Measurements from ENCODE around the gene GABRB1.

The GABRB1 gene

GRCh38 chr4:47217291-47217690 is 185.9 kb downstream of the GABRB1 start:
- Histone ChIP-seq H3K27ac (ENCODE audit: insufficient read depth in 1 of 2, low read depth in 1 of 2, low read length in 2 of 2, poor library complexity in 1 of 2, severe bottlenecking in 2 of 2) (no peak overlapping the region), H3K9me3 (ENCODE audit: control extremely low read depth in 1 of 5, control insufficient read depth in 4 of 5, insufficient read depth in 2 of 5, low read depth in 1 of 5, low read length in 4 of 5) (no peaks in the 10 kb centered on the region), H3K4me3 (ENCODE audit: control insufficient read depth in 1 of 7, extremely low read depth in 1 of 7, insufficient read depth in 4 of 7, low read depth in 2 of 7, low read length in 6 of 7) (no peak overlapping the region), H3K27me3 (replicated peaks in 2 of 5; ENCODE audit: control insufficient read depth in 4 of 5, insufficient read depth in 5 of 5, low read length in 4 of 5) (no peaks in the 10 kb centered on the region), H3K36me3 (ENCODE audit: control insufficient read depth in 4 of 4, insufficient read depth in 4 of 4, low read length in 3 of 4) (no peaks in the 10 kb centered on the region), H3K4me1 (ENCODE audit: control extremely low read depth in 1 of 4, control insufficient read depth in 4 of 4, insufficient read depth in 4 of 4, low read length in 3 of 4) (no peaks in the 10 kb centered on the region)
- ChIA-PET POLR2A (no interaction called here), CTCF (no interaction called here)
- WGBS (ENCODE audit: insufficient coverage) = no CpG with 5 or more reads among the region's 1 CpG
- no peak for DNase-seq

GRCh38 chr4:47217884-47218283 is 186.5 kb downstream of the GABRB1 start:
- Histone ChIP-seq H3K27me3 (replicated peaks in 2 of 5; ENCODE audit: control insufficient read depth in 4 of 5, insufficient read depth in 5 of 5, low read length in 4 of 5) (no peaks in the 10 kb centered on the region), H3K4me3 (ENCODE audit: control insufficient read depth in 1 of 7, extremely low read depth in 1 of 7, insufficient read depth in 4 of 7, low read depth in 2 of 7, low read length in 6 of 7) (no peak overlapping the region), H3K36me3 (ENCODE audit: control insufficient read depth in 4 of 4, insufficient read depth in 4 of 4, low read length in 3 of 4) (no peaks in the 10 kb centered on the region), H3K4me1 (ENCODE audit: control extremely low read depth in 1 of 4, control insufficient read depth in 4 of 4, insufficient read depth in 4 of 4, low read length in 3 of 4) (no peaks in the 10 kb centered on the region), H3K9me3 (ENCODE audit: control extremely low read depth in 1 of 5, control insufficient read depth in 4 of 5, insufficient read depth in 2 of 5, low read depth in 1 of 5, low read length in 4 of 5) (no peaks in the 10 kb centered on the region), H3K27ac (ENCODE audit: insufficient read depth in 1 of 2, low read depth in 1 of 2, low read length in 2 of 2, poor library complexity in 1 of 2, severe bottlenecking in 2 of 2) (no peak overlapping the region)
- no CpG with 5 or more reads among the region's 1 CpG for WGBS (ENCODE audit: insufficient coverage)
- DNase-seq = no peak
- POLR2A ChIA-PET = no interaction called here
- CTCF ChIA-PET = no interaction called here

GRCh38 chr4:47218631-47219030 is 187.3 kb downstream of the GABRB1 start:
- H3K4me1 ChIP-seq (ENCODE audit: control extremely low read depth in 1 of 4, control insufficient read depth in 4 of 4, insufficient read depth in 4 of 4, low read length in 3 of 4) = no peaks in the 10 kb centered on the region
- no peaks in the 10 kb centered on the region for H3K9me3 ChIP-seq (ENCODE audit: control extremely low read depth in 1 of 5, control insufficient read depth in 4 of 5, insufficient read depth in 2 of 5, low read depth in 1 of 5, low read length in 4 of 5)
- no peak overlapping the region for H3K27ac ChIP-seq (ENCODE audit: insufficient read depth in 1 of 2, low read depth in 1 of 2, low read length in 2 of 2, poor library complexity in 1 of 2, severe bottlenecking in 2 of 2)
- WGBS (ENCODE audit: insufficient coverage) = no CpG with 5 or more reads among the region's 1 CpG
- no peak for DNase-seq
- POLR2A ChIA-PET = no interaction called here
- H3K4me3 ChIP-seq (ENCODE audit: control insufficient read depth in 1 of 7, extremely low read depth in 1 of 7, insufficient read depth in 4 of 7, low read depth in 2 of 7, low read length in 6 of 7) = no peak overlapping the region
- H3K36me3 ChIP-seq (ENCODE audit: control insufficient read depth in 4 of 4, insufficient read depth in 4 of 4, low read length in 3 of 4) = no peaks in the 10 kb centered on the region
- H3K27me3 ChIP-seq (replicated peaks in 2 of 5; ENCODE audit: control insufficient read depth in 4 of 5, insufficient read depth in 5 of 5, low read length in 4 of 5) = no peaks in the 10 kb centered on the region
- CTCF ChIA-PET = no interaction called here

GRCh38 chr4:47219586-47219985 is 188.2 kb downstream of the GABRB1 start:
- 75% methylated on average over 2 of the region's 2 CpGs for WGBS (ENCODE audit: insufficient coverage)
- no peak for DNase-seq
- H3K27me3 ChIP-seq (replicated peaks in 2 of 5; ENCODE audit: control insufficient read depth in 4 of 5, insufficient read depth in 5 of 5, low read length in 4 of 5) = no peaks in the 10 kb centered on the region
- ChIA-PET POLR2A (no interaction called here), CTCF (no interaction called here)
- H3K4me3 ChIP-seq (ENCODE audit: control insufficient read depth in 1 of 7, extremely low read depth in 1 of 7, insufficient read depth in 4 of 7, low read depth in 2 of 7, low read length in 6 of 7) = no peak overlapping the region
- no peaks in the 10 kb centered on the region for H3K36me3 ChIP-seq (ENCODE audit: control insufficient read depth in 4 of 4, insufficient read depth in 4 of 4, low read length in 3 of 4)
- H3K27ac ChIP-seq (ENCODE audit: insufficient read depth in 1 of 2, low read depth in 1 of 2, low read length in 2 of 2, poor library complexity in 1 of 2, severe bottlenecking in 2 of 2) = no peak overlapping the region
- no peaks in the 10 kb centered on the region for H3K9me3 ChIP-seq (ENCODE audit: control extremely low read depth in 1 of 5, control insufficient read depth in 4 of 5, insufficient read depth in 2 of 5, low read depth in 1 of 5, low read length in 4 of 5)
- H3K4me1 ChIP-seq (ENCODE audit: control extremely low read depth in 1 of 4, control insufficient read depth in 4 of 4, insufficient read depth in 4 of 4, low read length in 3 of 4) = no peaks in the 10 kb centered on the region

GRCh38 chr4:47221721-47222120 is 190.4 kb downstream of the GABRB1 start:
- DNase-seq = no peak
- Histone ChIP-seq H3K4me3 (ENCODE audit: control insufficient read depth in 1 of 7, extremely low read depth in 1 of 7, insufficient read depth in 4 of 7, low read depth in 2 of 7, low read length in 6 of 7) (no peak overlapping the region), H3K27me3 (replicated peaks in 2 of 5; ENCODE audit: control insufficient read depth in 4 of 5, insufficient read depth in 5 of 5, low read length in 4 of 5) (no peaks in the 10 kb centered on the region), H3K27ac (ENCODE audit: insufficient read depth in 1 of 2, low read depth in 1 of 2, low read length in 2 of 2, poor library complexity in 1 of 2, severe bottlenecking in 2 of 2) (no peak overlapping the region), H3K36me3 (ENCODE audit: control insufficient read depth in 4 of 4, insufficient read depth in 4 of 4, low read length in 3 of 4) (no peaks in the 10 kb centered on the region), H3K4me1 (ENCODE audit: control extremely low read depth in 1 of 4, control insufficient read depth in 4 of 4, insufficient read depth in 4 of 4, low read length in 3 of 4) (no peaks in the 10 kb centered on the region), H3K9me3 (ENCODE audit: control extremely low read depth in 1 of 5, control insufficient read depth in 4 of 5, insufficient read depth in 2 of 5, low read depth in 1 of 5, low read length in 4 of 5) (no peaks in the 10 kb centered on the region)
- WGBS (ENCODE audit: insufficient coverage) = no CpG with 5 or more reads among the region's 2 CpGs
- POLR2A ChIA-PET = no interaction called here
- CTCF ChIA-PET = no interaction called here

GRCh38 chr4:47222276-47222675 is 190.9 kb downstream of the GABRB1 start:
- Histone ChIP-seq H3K4me3 (ENCODE audit: control insufficient read depth in 1 of 7, extremely low read depth in 1 of 7, insufficient read depth in 4 of 7, low read depth in 2 of 7, low read length in 6 of 7) (no peak overlapping the region), H3K27ac (ENCODE audit: insufficient read depth in 1 of 2, low read depth in 1 of 2, low read length in 2 of 2, poor library complexity in 1 of 2, severe bottlenecking in 2 of 2) (no peak overlapping the region), H3K9me3 (ENCODE audit: control extremely low read depth in 1 of 5, control insufficient read depth in 4 of 5, insufficient read depth in 2 of 5, low read depth in 1 of 5, low read length in 4 of 5) (no peaks in the 10 kb centered on the region), H3K27me3 (replicated peaks in 2 of 5; ENCODE audit: control insufficient read depth in 4 of 5, insufficient read depth in 5 of 5, low read length in 4 of 5) (no peaks in the 10 kb centered on the region), H3K36me3 (ENCODE audit: control insufficient read depth in 4 of 4, insufficient read depth in 4 of 4, low read length in 3 of 4) (no peaks in the 10 kb centered on the region), H3K4me1 (ENCODE audit: control extremely low read depth in 1 of 4, control insufficient read depth in 4 of 4, insufficient read depth in 4 of 4, low read length in 3 of 4) (no peaks in the 10 kb centered on the region)
- ChIA-PET CTCF (no interaction called here), POLR2A (no interaction called here)
- no peak for DNase-seq
- no CpG with 5 or more reads among the region's 1 CpG for WGBS (ENCODE audit: insufficient coverage)

GRCh38 chr4:47224361-47224760 is 193.0 kb downstream of the GABRB1 start:
- Histone ChIP-seq H3K9me3 (ENCODE audit: control extremely low read depth in 1 of 5, control insufficient read depth in 4 of 5, insufficient read depth in 2 of 5, low read depth in 1 of 5, low read length in 4 of 5) (no peaks in the 10 kb centered on the region), H3K27ac (ENCODE audit: insufficient read depth in 1 of 2, low read depth in 1 of 2, low read length in 2 of 2, poor library complexity in 1 of 2, severe bottlenecking in 2 of 2) (no peak overlapping the region), H3K4me3 (ENCODE audit: control insufficient read depth in 1 of 7, extremely low read depth in 1 of 7, insufficient read depth in 4 of 7, low read depth in 2 of 7, low read length in 6 of 7) (no peak overlapping the region), H3K4me1 (ENCODE audit: control extremely low read depth in 1 of 4, control insufficient read depth in 4 of 4, insufficient read depth in 4 of 4, low read length in 3 of 4) (no peaks in the 10 kb centered on the region), H3K27me3 (replicated peaks in 2 of 5; ENCODE audit: control insufficient read depth in 4 of 5, insufficient read depth in 5 of 5, low read length in 4 of 5) (no peaks in the 10 kb centered on the region), H3K36me3 (ENCODE audit: control insufficient read depth in 4 of 4, insufficient read depth in 4 of 4, low read length in 3 of 4) (no peaks in the 10 kb centered on the region)
- no peak for DNase-seq
- ChIA-PET CTCF (no interaction called here), POLR2A (no interaction called here)

- DNase-seq = no peak
- POLR2A ChIA-PET = no interaction called here
- H3K27ac ChIP-seq (ENCODE audit: insufficient read depth in 1 of 2, low read depth in 1 of 2, low read length in 2 of 2, poor library complexity in 1 of 2, severe bottlenecking in 2 of 2) = no peak overlapping the region
- no peaks in the 10 kb centered on the region for H3K4me1 ChIP-seq (ENCODE audit: control extremely low read depth in 1 of 4, control insufficient read depth in 4 of 4, insufficient read depth in 4 of 4, low read length in 3 of 4)
- H3K36me3 ChIP-seq (ENCODE audit: control insufficient read depth in 4 of 4, insufficient read depth in 4 of 4, low read length in 3 of 4) = no peaks in the 10 kb centered on the region
- CTCF ChIA-PET = interaction anchor here (0.6 kb wide), 1 partner anchor 392 kb away, joined by 3 read pairs; no protein-coding TSS in a partner anchor
- no peak overlapping the region for H3K4me3 ChIP-seq (ENCODE audit: control insufficient read depth in 1 of 7, extremely low read depth in 1 of 7, insufficient read depth in 4 of 7, low read depth in 2 of 7, low read length in 6 of 7)
- no CpG with 5 or more reads among the region's 2 CpGs for WGBS (ENCODE audit: insufficient coverage)
- no peaks in the 10 kb centered on the region for H3K27me3 ChIP-seq (replicated peaks in 2 of 5; ENCODE audit: control insufficient read depth in 4 of 5, insufficient read depth in 5 of 5, low read length in 4 of 5)
- H3K9me3 ChIP-seq (ENCODE audit: control extremely low read depth in 1 of 5, control insufficient read depth in 4 of 5, insufficient read depth in 2 of 5, low read depth in 1 of 5, low read length in 4 of 5) = no peaks in the 10 kb centered on the region
Measured at GRCh38 chr4:47235721-47236120, 204.4 kb downstream of the GABRB1 start.

All from common myeloid progenitor, CD34-positive (primary cell).